Measurements from ENCODE around the gene RAB30.

The RAB30 gene

GRCh38 chr11:83014951-83015350 is 56.7 kb downstream of the RAB30 start:
- Histone ChIP-seq H3K4me1 (ENCODE audit: control insufficient read depth, insufficient read depth, low read length) (no peaks in the 10 kb centered on the region), H3K9me3 (ENCODE audit: control insufficient read depth, insufficient read depth, low read depth, low read length) (no peaks in the 10 kb centered on the region), H3K27ac (ENCODE audit: extremely low read depth, low read depth, low read length) (no peak overlapping the region), H3K4me3 (ENCODE audit: low read depth, low read length) (no peak overlapping the region), H3K36me3 (ENCODE audit: control insufficient read depth in 2 of 2, insufficient read depth in 1 of 2, low read length in 2 of 2) (no peaks in the 10 kb centered on the region)
- TF ChIP-seq ZNF366 (tag by site-specific recombination; conservative IDR thresholded peaks at IDR 0.05) (0 out of 2 replicates have a peak, but pooled peaks have one; percentile 9), ZNF510 (tag by site-specific recombination; IDR thresholded peaks at IDR 0.05; ENCODE audit: insufficient replicate concordance) (no peak)
- ChIA-PET POLR2A (no interaction called here), CTCF (interaction anchor here (0.6 kb wide), 1 partner anchor 34 kb away, joined by 4 read pairs; no protein-coding TSS in a partner anchor)

- no peak overlapping the region for H3K27ac ChIP-seq (ENCODE audit: extremely low read depth, low read depth, low read length)
- ChIA-PET POLR2A (no interaction called here), CTCF (no interaction called here)
- H3K4me1 ChIP-seq (ENCODE audit: control insufficient read depth, insufficient read depth, low read length) = no peaks in the 10 kb centered on the region
- H3K9me3 ChIP-seq (ENCODE audit: control insufficient read depth, insufficient read depth, low read depth, low read length) = no peaks in the 10 kb centered on the region
- H3K36me3 ChIP-seq (ENCODE audit: control insufficient read depth in 2 of 2, insufficient read depth in 1 of 2, low read length in 2 of 2) = no peaks in the 10 kb centered on the region
- TF ChIP-seq ZFP37 (tag by site-specific recombination; IDR thresholded peaks at IDR 0.05) (no peak), GLIS1 (tag by site-specific recombination; IDR thresholded peaks at IDR 0.05) (no peak), PBX3 (CRISPR knock-in tag; IDR thresholded peaks at IDR 0.05) (no peak), ZNF362 (tag by site-specific recombination; IDR thresholded peaks at IDR 0.05) (no peak), ZNF514 (tag by site-specific recombination; IDR thresholded peaks at IDR 0.05) (no peak), ZNF561 (tag by site-specific recombination; IDR thresholded peaks at IDR 0.05; ENCODE audit: borderline replicate concordance) (no peak), EGR2 (tag by site-specific recombination; IDR thresholded peaks at IDR 0.05; ENCODE audit: low read depth) (no peak)
- no peak overlapping the region for H3K4me3 ChIP-seq (ENCODE audit: low read depth, low read length)
These were observed 59.3 kb downstream of the RAB30 start for GRCh38 chr11:83012168-83013067.

- Histone ChIP-seq H3K4me3 (ENCODE audit: low read depth, low read length) (no peak overlapping the region), H3K36me3 (ENCODE audit: control insufficient read depth in 2 of 2, insufficient read depth in 1 of 2, low read length in 2 of 2) (no peaks in the 10 kb centered on the region), H3K4me1 (ENCODE audit: control insufficient read depth, insufficient read depth, low read length) (no peaks in the 10 kb centered on the region), H3K9me3 (ENCODE audit: control insufficient read depth, insufficient read depth, low read depth, low read length) (no peaks in the 10 kb centered on the region), H3K27ac (ENCODE audit: extremely low read depth, low read depth, low read length) (no peak overlapping the region)
- CTCF ChIA-PET = interaction anchor here (0.7 kb wide), 1 partner anchor 282 kb away, joined by 3 read pairs; no protein-coding TSS in a partner anchor
- TF ChIP-seq ZBTB44 (tag by site-specific recombination; IDR thresholded peaks at IDR 0.05) (no peak), ZNF37A (tag by site-specific recombination; IDR thresholded peaks at IDR 0.05) (no peak), ZBTB49 (tag by site-specific recombination; IDR thresholded peaks at IDR 0.05; ENCODE audit: low read depth) (no peak), ZNF174 (tag by site-specific recombination; IDR thresholded peaks at IDR 0.05) (no peak), REST (tag by site-specific recombination; IDR thresholded peaks at IDR 0.05) (no peak), ZBTB1 (tag by site-specific recombination; IDR thresholded peaks at IDR 0.05) (no peak), BCL11A (tag by site-specific recombination; IDR thresholded peaks at IDR 0.05; ENCODE audit: low read depth) (no peak), ZNF560 (tag by site-specific recombination; IDR thresholded peaks at IDR 0.05; ENCODE audit: borderline replicate concordance) (no peak), ZNF610 (tag by site-specific recombination; IDR thresholded peaks at IDR 0.05; ENCODE audit: borderline replicate concordance) (no peak), OVOL3 (tag by site-specific recombination; IDR thresholded peaks at IDR 0.05) (no peak)
- POLR2A ChIA-PET = no interaction called here
These were observed 60.1 kb downstream of the RAB30 start for GRCh38 chr11:83011333-83012167.
